BE2C (cell line): ENCODE data around the gene PLIN3.

ENCODE experiments used
- DNase-seq: peaks from one replicate; pipeline ENCODE4 v3.0.0-alpha.2; 2020
- H3K27me3 ChIP-seq: fragments of 250-450 bp; sonication (Bioruptor Pico); 2 replicates; pipeline ENCODE4 v1.5.1; 2020; ENCODE audit warnings: mild to moderate bottlenecking
- H3K36me3 ChIP-seq: fragments of 250-450 bp; sonication (Bioruptor Pico); 2 replicates; pipeline ENCODE4 v1.5.1; 2020; ENCODE audit warnings: mild to moderate bottlenecking
- H3K4me1 ChIP-seq: fragments of 250-450 bp; sonication (Bioruptor Pico); 2 replicates; pipeline ENCODE4 v1.5.1; 2020
- H3K4me3 ChIP-seq: 2 replicates; pipeline ENCODE4 v1.5.1; 2011; ENCODE audit warnings: low read depth, low read length
- H3K9me3 ChIP-seq: fragments of 250-450 bp; sonication (Bioruptor Pico); 2 replicates; pipeline ENCODE4 v1.5.1; 2020
- TF ChIP-seq, protein P1 (sequence below): IDR thresholded peaks from 2 replicates; pipeline ENCODE4 v1.5.1; 2012; ENCODE audit warnings: mild to moderate bottlenecking, low read depth, low read length

The PLIN3 gene

DNA sequence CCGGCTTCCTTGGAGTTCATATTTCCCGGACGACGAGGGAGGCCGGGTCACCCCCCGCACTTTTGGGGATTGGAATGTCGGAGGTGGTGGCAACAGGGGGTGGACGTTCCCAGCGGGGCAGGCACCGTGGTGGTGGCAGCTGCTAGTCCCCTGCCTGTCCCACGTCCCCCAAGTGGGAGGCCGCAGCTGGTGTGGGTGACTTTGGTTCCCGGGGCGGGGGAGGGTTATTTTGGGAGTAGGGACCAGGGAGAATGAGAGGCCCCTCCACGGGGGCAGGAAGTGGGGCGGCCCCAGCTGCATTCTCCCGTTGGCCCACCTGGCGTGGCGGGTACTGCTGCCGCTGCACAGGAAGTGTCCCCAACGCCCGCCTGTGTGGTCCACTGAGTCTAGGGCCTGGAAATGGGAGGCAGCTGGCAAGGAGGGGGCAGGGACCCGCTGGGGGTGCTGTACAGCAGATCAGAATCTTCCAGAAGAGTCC, 11.1 kb upstream of the PLIN3 start:
- Histone ChIP-seq H3K4me1 (no peaks in the 10 kb centered on the region), H3K9me3 (no peaks in the 10 kb centered on the region), H3K27me3 (no peaks in the 10 kb centered on the region), H3K36me3 (no peaks in the 10 kb centered on the region), H3K4me3 (no peak overlapping the region)
- DNase-seq, result no peak
- TF ChIP-seq, protein P1, sequence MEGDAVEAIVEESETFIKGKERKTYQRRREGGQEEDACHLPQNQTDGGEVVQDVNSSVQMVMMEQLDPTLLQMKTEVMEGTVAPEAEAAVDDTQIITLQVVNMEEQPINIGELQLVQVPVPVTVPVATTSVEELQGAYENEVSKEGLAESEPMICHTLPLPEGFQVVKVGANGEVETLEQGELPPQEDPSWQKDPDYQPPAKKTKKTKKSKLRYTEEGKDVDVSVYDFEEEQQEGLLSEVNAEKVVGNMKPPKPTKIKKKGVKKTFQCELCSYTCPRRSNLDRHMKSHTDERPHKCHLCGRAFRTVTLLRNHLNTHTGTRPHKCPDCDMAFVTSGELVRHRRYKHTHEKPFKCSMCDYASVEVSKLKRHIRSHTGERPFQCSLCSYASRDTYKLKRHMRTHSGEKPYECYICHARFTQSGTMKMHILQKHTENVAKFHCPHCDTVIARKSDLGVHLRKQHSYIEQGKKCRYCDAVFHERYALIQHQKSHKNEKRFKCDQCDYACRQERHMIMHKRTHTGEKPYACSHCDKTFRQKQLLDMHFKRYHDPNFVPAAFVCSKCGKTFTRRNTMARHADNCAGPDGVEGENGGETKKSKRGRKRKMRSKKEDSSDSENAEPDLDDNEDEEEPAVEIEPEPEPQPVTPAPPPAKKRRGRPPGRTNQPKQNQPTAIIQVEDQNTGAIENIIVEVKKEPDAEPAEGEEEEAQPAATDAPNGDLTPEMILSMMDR, result no peak

DNA sequence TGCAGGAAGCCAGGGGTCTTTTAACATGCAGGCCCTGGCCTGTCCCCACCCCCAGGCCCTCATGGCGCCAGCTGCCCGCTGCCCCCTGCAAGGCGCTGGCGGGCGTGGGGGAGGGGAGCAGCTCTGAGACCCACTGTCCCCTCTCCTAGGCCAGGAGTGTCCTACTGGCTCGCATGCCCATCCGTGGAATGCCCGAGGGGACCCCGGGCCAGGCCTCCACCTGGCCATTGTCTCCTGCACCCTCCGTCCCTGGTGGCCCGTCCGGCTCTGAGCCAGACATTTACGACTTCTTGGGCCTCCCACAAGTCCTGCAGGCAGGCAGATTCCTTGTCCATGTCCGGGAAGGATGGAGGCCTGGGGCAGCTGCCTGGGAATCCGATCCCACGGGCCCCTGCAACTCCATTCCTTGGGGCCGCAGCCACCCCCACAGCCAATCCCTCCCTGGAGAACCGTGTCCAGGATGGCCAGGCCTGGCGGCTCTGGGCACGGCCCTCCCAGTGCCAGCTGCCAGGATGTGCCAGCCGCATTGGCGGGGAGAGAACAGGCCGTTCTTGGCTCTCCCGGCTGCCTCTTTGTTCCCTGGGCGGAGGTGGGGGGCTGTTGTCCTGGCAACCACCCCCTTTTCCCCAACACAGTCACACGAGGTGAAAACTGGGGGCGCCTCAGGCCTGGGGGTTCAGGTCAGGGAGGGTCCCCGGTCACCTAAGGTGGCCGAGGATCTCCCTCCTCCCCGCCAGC, 10.5 kb upstream of the PLIN3 start:
- Histone ChIP-seq H3K4me1 (no peaks in the 10 kb centered on the region), H3K36me3 (no peaks in the 10 kb centered on the region), H3K27me3 (no peaks in the 10 kb centered on the region), H3K4me3 (no peak overlapping the region), H3K9me3 (no peaks in the 10 kb centered on the region)
- DNase-seq, result no peak
- TF ChIP-seq, protein P1, result no peak

DNA sequence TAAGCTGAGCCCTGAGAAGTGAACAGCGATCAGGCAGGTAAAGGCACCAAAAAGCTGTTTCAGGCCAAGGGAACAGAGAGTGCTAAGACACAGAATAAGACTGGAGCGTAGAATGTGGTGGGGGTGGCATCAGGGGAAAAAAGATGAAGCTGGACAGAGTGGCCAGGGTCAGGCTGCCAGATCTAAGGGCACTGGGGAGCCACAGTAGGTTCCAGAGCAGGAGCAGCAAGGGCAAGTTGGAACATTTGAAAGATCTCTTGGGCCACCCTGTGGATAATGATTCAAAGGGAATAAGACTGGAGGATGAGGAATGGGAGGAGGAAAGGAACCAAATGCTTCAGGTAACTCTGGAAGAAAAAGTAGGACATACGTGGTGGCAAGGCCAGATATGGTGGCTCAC, 6.5 kb upstream of the PLIN3 start:
- no peaks in the 10 kb centered on the region for H3K4me1 ChIP-seq
- no peak for DNase-seq
- TF ChIP-seq, protein P1, result no peak
- H3K27me3 ChIP-seq, result no peaks in the 10 kb centered on the region
- no peaks in the 10 kb centered on the region for H3K36me3 ChIP-seq
- H3K4me3 ChIP-seq, result no peak overlapping the region
- H3K9me3 ChIP-seq, result no peaks in the 10 kb centered on the region

DNA sequence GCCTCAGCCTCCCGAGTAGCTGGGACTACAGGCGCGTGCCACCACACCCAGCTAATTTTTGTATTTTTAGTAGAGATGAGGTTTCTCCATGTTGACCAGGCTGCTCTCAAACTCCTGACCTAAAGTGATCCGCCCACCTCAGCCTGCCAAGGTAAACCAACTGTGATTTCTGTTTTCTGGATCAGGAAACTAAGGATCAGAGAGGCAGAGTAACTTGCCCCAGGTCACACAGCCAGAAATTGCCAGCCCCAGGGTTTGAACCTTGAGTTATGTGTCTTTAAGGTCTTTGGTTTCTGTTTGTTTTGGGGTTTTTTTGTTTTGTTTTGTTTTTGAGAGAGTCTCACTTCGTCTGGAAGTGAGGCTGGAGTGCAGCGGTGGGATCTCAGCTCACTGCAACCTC, 4.2 kb upstream of the PLIN3 start:
- Histone ChIP-seq H3K27me3 (no peaks in the 10 kb centered on the region), H3K36me3 (no peaks in the 10 kb centered on the region), H3K9me3 (no peaks in the 10 kb centered on the region), H3K4me3 (no peak overlapping the region), H3K4me1 (no peaks in the 10 kb centered on the region)
- DNase-seq, result no peak
- TF ChIP-seq, protein P1, result no peak

DNA sequence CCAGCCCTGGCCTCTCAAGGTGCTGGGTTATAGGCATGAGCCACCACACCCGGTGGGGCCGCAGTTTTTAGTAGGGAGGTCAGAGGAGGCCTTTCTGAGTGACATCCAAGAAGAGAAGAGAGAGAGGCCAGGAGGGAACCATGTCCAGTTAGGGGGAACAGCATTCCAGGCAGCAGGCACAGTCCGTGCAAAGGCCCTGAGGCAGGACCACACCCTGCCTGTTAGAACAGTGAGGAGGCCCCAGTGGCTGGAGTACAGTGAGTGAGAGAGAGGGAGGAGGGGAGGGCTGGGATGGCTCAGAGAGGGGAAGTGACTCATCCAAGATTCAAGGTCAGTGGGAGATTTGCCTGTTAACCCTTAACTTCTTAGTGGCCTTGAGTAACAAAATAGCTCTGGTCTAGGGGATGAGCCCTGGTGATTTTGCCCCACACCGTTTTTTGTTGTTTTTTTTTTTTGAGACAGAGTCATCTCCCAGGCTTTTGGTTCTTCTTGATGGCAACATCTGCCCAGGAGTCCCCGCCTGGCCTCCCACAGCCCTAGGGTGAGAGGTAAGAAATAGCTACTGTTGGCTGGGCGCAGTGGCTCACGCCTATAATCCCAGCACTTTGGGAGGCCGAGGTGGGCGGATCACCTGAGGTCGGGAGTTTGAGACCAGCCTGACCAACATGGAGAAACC, 2.7 kb upstream of the PLIN3 start:
- TF ChIP-seq, protein P1, result no peak
- Histone ChIP-seq H3K27me3 (no peaks in the 10 kb centered on the region), H3K9me3 (no peaks in the 10 kb centered on the region), H3K36me3 (no peaks in the 10 kb centered on the region), H3K4me1 (no peaks in the 10 kb centered on the region), H3K4me3 (no peak overlapping the region)
- DNase-seq, result peak; percentile 50

DNA sequence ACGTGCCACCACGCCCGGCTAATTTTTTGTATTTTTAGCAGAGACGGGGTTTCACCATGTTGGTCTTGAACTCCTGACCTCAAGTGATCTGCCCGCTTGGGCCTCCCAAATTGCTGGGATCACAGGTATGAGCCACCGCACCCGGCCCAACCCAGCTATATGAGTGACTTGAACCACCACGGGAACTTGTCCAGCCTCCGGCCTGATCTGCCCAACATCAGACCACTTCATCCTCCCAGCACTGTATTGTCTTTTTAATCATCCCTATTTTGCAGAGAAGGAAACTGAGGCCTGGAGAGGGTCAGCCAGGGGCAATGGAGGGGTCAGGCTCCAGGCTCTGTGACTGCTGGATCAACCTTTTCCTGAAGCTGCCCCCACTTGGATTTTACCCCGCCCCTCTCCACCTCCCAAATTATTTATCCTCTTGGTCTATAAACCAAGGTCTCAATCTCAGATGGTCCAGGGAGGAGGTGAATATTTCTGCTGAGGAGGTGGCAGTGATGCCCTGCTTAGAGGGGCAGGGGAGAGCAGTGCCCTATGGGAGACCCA, 893 bp upstream of the PLIN3 start:
- TF ChIP-seq, protein P1, result no peak

More for the DNA sequence above, 893 bp upstream of the PLIN3 start:
- Histone ChIP-seq H3K36me3 (no peaks in the 10 kb centered on the region), H3K9me3 (no peaks in the 10 kb centered on the region), H3K4me3 (no peak overlapping the region), H3K27me3 (no peaks in the 10 kb centered on the region), H3K4me1 (no peaks in the 10 kb centered on the region)
- no peak for DNase-seq
